A204.1 (cell line): ENCODE measurements around the gene HSPA4L.

ENCODE experiments used
- FAIRE-seq: peaks from 2 replicates; lab custom pipeline; 2012; peaks lifted over from hg19 to GRCh38; lab: Jason Lieb, UNC

HSPA4L gene

GRCh38 chr4:127870281-127870680 is 88.2 kb downstream of the HSPA4L start:
- no peak for FAIRE-seq

GRCh38 chr4:127870688-127871087 is 88.6 kb downstream of the HSPA4L start:
- FAIRE-seq: no peak

- no peak for FAIRE-seq
Observed at GRCh38 chr4:127875791-127876190, 93.7 kb downstream of the HSPA4L start.

- FAIRE-seq: peak; percentile 93
Observed at GRCh38 chr4:127880763-127881562, 98.8 kb downstream of the HSPA4L start, which contains the start of gene PLK4. Gene PLK4 (plus strand): TSS chr4:127880893. CDS start chr4:127881135, 242 bp downstream.

GRCh38 chr4:127881563-127881864 is 99.4 kb downstream of the HSPA4L start:
- FAIRE-seq: no peak

- no peak for FAIRE-seq
Observed at GRCh38 chr4:127888559-127888958, 106.4 kb downstream of the HSPA4L start.

GRCh38 chr4:127889903-127890302 is 107.8 kb downstream of the HSPA4L start:
- no peak for FAIRE-seq
